Brain microvascular endothelial cell (primary cell): ENCODE data around the gene TOP2B.

Source experiments
- DNase-seq: peaks from one replicate; pipeline ENCODE4 v3.0.0-alpha.2; 2020
- H3K27ac ChIP-seq: fragments of 250-450 bp; sonication (Bioruptor Pico); 2 replicates; pipeline ENCODE4 v1.5.1; 2020; ENCODE audit warnings: mild to moderate bottlenecking, moderate library complexity
- H3K27me3 ChIP-seq: fragments of 250-450 bp; sonication (Bioruptor Pico); replicated peaks from 2 replicates; pipeline ENCODE4 v1.5.1; 2020; ENCODE audit warnings: mild to moderate bottlenecking
- H3K36me3 ChIP-seq: fragments of 250-450 bp; sonication (Bioruptor Pico); replicated peaks from 2 replicates; pipeline ENCODE4 v1.5.1; 2020; ENCODE audit warnings: mild to moderate bottlenecking
- H3K4me3 ChIP-seq: 2 replicates; pipeline ENCODE4 v1.5.1; 2011; ENCODE audit warnings: low read depth, mild to moderate bottlenecking, control low read depth, low read length, moderate library complexity
- CTCF ChIP-seq: IDR thresholded peaks from 2 replicates; pipeline ENCODE4 v1.5.1; 2011; ENCODE audit warnings: low read depth, mild to moderate bottlenecking, moderate library complexity, low read length, control low read depth, inconsistent platforms; ENCODE audit errors: missing control alignments
- in situ Hi-C: cut with HindIII; loops from 2 replicates; pipeline ENCODE4 v1.10.0; 2017; ENCODE audit warnings: low sequenced_read_pairs, low pct_ligation_motif_present

TOP2B gene

GRCh38 chr3:25558796-25559195 is 105.9 kb downstream of the TOP2B start:
- Histone ChIP-seq H3K27ac (peak overlapping the region; percentile 63), H3K36me3 (no peaks in the 10 kb centered on the region), H3K27me3 (no peaks in the 10 kb centered on the region), H3K4me3 (no peak overlapping the region)
- TF ChIP-seq CTCF: no peak
- in situ Hi-C loops: no loop called here
- peak; percentile 33 for DNase-seq

GRCh38 chr3:25558121-25558520 is 106.6 kb downstream of the TOP2B start:
- in situ Hi-C loops: no loop called here
- no peak for TF ChIP-seq CTCF
- Histone ChIP-seq H3K27ac (peak overlapping the region; percentile 63), H3K27me3 (no peaks in the 10 kb centered on the region), H3K36me3 (no peaks in the 10 kb centered on the region), H3K4me3 (no peak overlapping the region)
- peak; percentile 53 for DNase-seq

- Histone ChIP-seq H3K27me3 (no peaks in the 10 kb centered on the region), H3K27ac (peak overlapping the region; percentile 63), H3K36me3 (no peaks in the 10 kb centered on the region), H3K4me3 (no peak overlapping the region)
- in situ Hi-C loops: no loop called here
- no peak for TF ChIP-seq CTCF
- no peak for DNase-seq
These were observed 107.0 kb downstream of the TOP2B start for GRCh38 chr3:25557694-25558093.

GRCh38 chr3:25556447-25556846 is 108.3 kb downstream of the TOP2B start:
- Histone ChIP-seq H3K4me3 (no peak overlapping the region), H3K36me3 (no peaks in the 10 kb centered on the region), H3K27ac (no peak overlapping the region), H3K27me3 (no peaks in the 10 kb centered on the region)
- no peak for TF ChIP-seq CTCF
- no peak for DNase-seq
- in situ Hi-C loops: no loop called here

- H3K4me3 ChIP-seq: no peak overlapping the region
- no peak for DNase-seq
- TF ChIP-seq CTCF: no peak
- H3K27me3 ChIP-seq: no peaks in the 10 kb centered on the region
- no peaks in the 10 kb centered on the region for H3K36me3 ChIP-seq
- no peak overlapping the region for H3K27ac ChIP-seq
- in situ Hi-C loops: no loop called here
These were observed 108.8 kb downstream of the TOP2B start for GRCh38 chr3:25555695-25556437.

- TF ChIP-seq CTCF: no peak
- DNase-seq: no peak
- Histone ChIP-seq H3K4me3 (no peak overlapping the region), H3K27ac (no peak overlapping the region), H3K27me3 (no peaks in the 10 kb centered on the region), H3K36me3 (no peaks in the 10 kb centered on the region)
- in situ Hi-C loops: no loop called here
These were observed 110.3 kb downstream of the TOP2B start for GRCh38 chr3:25554376-25554775.
